ENCODE data around the gene MXRA8. TPM values are rescaled to one million over a fixed set of nuclear protein-coding genes. Genes with fewer than 3 reads are reported as not detected.
"Not testable (repeated sequence)": the region's sequence is repeated elsewhere in the genome, so short reads cannot be mapped to it uniquely, and the experiment has no call there.

MXRA8 gene
- total and polyA plus RNA-seq, 9 of the 15 experiments (the other 6 are each of a cell fraction or from before 2014, with no cell fraction given) = 0.66 to 11.3 (median 6.3) TPM

DNA sequence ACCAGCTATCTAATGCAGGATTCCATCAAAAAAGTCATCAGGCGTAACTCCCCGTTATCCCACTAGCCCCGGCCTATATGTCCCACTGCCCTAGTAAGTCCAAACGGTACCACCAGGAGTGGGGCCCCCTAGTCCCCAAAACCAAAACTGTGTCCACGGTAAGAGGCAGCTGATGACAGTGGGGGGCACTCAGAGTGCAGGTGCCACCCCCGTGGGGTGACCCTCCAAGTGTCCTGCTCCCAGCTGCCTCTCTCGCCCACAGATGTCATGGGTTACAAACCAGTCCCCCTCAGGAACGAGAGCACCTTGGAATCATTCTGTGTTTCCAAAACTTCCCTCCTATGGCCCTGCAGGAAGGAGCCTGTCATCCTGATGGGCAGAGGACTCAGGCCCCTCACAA is 27.6 kb upstream of the MXRA8 start:
- POLR2A ChIA-PET = interaction anchor here (1.1 to 7.1 kb wide), 4 partner anchors 10 to 38 kb away, joined by 3 to 58 read pairs (median 31); partner anchors contain the start of genes AURKAIP1 and CCNL2
- Histone ChIP-seq H3K79me2 (ENCODE audit: control insufficient read depth, insufficient read depth, low read length) (no peaks in the 10 kb centered on the region), H3K27me3 (ENCODE audit: control insufficient read depth in 2 of 2, insufficient read depth in 2 of 2, low read length in 2 of 2) (no peaks in the 10 kb centered on the region), H3K9me3 (replicated peaks; ENCODE audit: control insufficient read depth, insufficient read depth, low read depth, low read length) (peaks cover 2% of the 10 kb centered on the region; the same call in 1 of the 2 replicates), H3K4me1 (replicated peaks in 1 of 2; ENCODE audit: control insufficient read depth in 2 of 2, insufficient read depth in 2 of 2, low read length in 2 of 2) (peaks cover 0 to 16% of the 10 kb centered on the region in 2 experiments; a peak in 3 of 5 replicates), H3K4me3 (no peak overlapping the region), H3K36me3 (ENCODE audit: control insufficient read depth, insufficient read depth, low read length) (peaks cover 60% of the 10 kb centered on the region), H2AFZ (ENCODE audit: low read depth, low read length) (no peak overlapping the region), H3K9ac (ENCODE audit: insufficient read depth in 1 of 2, low read depth in 2 of 2, low read length in 2 of 2) (no peak overlapping the region), H4K20me1 (replicated peaks; ENCODE audit: control insufficient read depth, insufficient read depth, low read length) (no peaks in the 10 kb centered on the region), H3K9me1 (ENCODE audit: control insufficient read depth, insufficient read depth, low read length) (no peaks in the 10 kb centered on the region), H3K4me2 (ENCODE audit: insufficient read depth, low read length) (no peak overlapping the region), H3K27ac (ENCODE audit: extremely low read depth, low read depth, low read length) (no peak overlapping the region)
- FAIRE-seq (no peak), ATAC-seq (no peak), DNase-seq (ENCODE audit: extremely low read depth in 1 of 4, low spot score in 3 of 4) (peak in 1 of 4 experiments; percentile 16)
- TF ChIP-seq, protein P1, sequence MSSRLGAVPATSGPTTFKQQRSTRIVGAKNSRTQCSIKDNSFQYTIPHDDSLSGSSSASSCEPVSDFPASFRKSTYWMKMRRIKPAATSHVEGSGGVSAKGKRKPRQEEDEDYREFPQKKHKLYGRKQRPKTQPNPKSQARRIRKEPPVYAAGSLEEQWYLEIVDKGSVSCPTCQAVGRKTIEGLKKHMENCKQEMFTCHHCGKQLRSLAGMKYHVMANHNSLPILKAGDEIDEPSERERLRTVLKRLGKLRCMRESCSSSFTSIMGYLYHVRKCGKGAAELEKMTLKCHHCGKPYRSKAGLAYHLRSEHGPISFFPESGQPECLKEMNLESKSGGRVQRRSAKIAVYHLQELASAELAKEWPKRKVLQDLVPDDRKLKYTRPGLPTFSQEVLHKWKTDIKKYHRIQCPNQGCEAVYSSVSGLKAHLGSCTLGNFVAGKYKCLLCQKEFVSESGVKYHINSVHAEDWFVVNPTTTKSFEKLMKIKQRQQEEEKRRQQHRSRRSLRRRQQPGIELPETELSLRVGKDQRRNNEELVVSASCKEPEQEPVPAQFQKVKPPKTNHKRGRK (tag; IDR thresholded peaks at IDR 0.05) = no peak
- TF ChIP-seq PML (IDR thresholded peaks at IDR 0.05; ENCODE audit: low read length) = peak; percentile 28; the same call in 1 of the 2 replicates
- peak; percentile 13; the same call in 1 of the 2 replicates for TF ChIP-seq RBFOX2 (IDR thresholded peaks at IDR 0.05; ENCODE audit: low read depth, low read length)
- no TSS peak for BruUV-seq (replicated peaks)
- WGBS (ENCODE audit: insufficient coverage, low coverage, missing lambda C conversion rate) = 93% methylated on average over 8 of the region's 8 CpGs
- intact Hi-C loops (cut with micrococcal nuclease) = no loop called here
- in situ Hi-C loops (cut with MboI) = no loop called here
- CTCF ChIA-PET (ENCODE audit: low intra/inter-chr PET ratio) = no interaction called here

DNA sequence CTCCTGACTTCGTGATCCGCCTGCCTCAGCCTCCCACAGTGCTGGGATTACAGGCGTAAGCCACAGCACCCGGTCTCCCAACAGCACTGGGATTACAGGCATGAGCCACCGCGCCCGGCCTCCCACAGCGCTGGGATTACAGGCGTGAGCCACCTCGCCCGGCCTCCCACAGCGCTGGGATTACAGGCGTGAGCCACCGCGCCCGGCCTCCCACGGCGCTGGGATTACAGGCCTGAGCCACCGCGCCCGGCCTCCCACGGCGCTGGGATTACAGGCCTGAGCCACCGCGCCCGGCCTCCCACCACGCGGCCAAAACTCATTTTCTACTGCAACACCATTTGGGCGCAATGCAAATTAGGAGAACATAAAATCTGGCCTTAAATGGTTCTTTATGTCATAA is 27.0 kb upstream of the MXRA8 start:
- CTCF ChIA-PET (ENCODE audit: low intra/inter-chr PET ratio); DNase-seq (ENCODE audit: extremely low read depth in 1 of 4, low spot score in 3 of 4); H3K27me3 ChIP-seq (ENCODE audit: control insufficient read depth in 2 of 2, insufficient read depth in 2 of 2, low read length in 2 of 2); FAIRE-seq; H3K9me3 ChIP-seq (replicated peaks; ENCODE audit: control insufficient read depth, insufficient read depth, low read depth, low read length); H4K20me1 ChIP-seq (replicated peaks; ENCODE audit: control insufficient read depth, insufficient read depth, low read length); H3K9me1 ChIP-seq (ENCODE audit: control insufficient read depth, insufficient read depth, low read length); H3K79me2 ChIP-seq (ENCODE audit: control insufficient read depth, insufficient read depth, low read length); ATAC-seq; intact Hi-C loops (cut with micrococcal nuclease); H2AFZ ChIP-seq (ENCODE audit: low read depth, low read length); H3K27ac ChIP-seq (ENCODE audit: extremely low read depth, low read depth, low read length); H3K9ac ChIP-seq (ENCODE audit: insufficient read depth in 1 of 2, low read depth in 2 of 2, low read length in 2 of 2); H3K4me2 ChIP-seq (ENCODE audit: insufficient read depth, low read length); H3K4me3 ChIP-seq; BruUV-seq (replicated peaks); in situ Hi-C loops (cut with MboI): not testable (repeated sequence)
- TF ChIP-seq, protein P2, sequence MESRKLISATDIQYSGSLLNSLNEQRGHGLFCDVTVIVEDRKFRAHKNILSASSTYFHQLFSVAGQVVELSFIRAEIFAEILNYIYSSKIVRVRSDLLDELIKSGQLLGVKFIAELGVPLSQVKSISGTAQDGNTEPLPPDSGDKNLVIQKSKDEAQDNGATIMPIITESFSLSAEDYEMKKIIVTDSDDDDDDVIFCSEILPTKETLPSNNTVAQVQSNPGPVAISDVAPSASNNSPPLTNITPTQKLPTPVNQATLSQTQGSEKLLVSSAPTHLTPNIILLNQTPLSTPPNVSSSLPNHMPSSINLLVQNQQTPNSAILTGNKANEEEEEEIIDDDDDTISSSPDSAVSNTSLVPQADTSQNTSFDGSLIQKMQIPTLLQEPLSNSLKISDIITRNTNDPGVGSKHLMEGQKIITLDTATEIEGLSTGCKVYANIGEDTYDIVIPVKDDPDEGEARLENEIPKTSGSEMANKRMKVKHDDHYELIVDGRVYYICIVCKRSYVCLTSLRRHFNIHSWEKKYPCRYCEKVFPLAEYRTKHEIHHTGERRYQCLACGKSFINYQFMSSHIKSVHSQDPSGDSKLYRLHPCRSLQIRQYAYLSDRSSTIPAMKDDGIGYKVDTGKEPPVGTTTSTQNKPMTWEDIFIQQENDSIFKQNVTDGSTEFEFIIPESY (CRISPR knock-in tag; IDR thresholded peaks at IDR 0.05) = peak; percentile 83
- TF ChIP-seq POLR2AphosphoS5 (IDR thresholded peaks at IDR 0.05; ENCODE audit: control insufficient read depth, insufficient read depth, low read depth, low read length) (0 out of 2 replicates have a peak, but pooled peaks have one; percentile 18), POLR2G (IDR thresholded peaks at IDR 0.05; ENCODE audit: low read depth, low read length) (peak; percentile 72), RBM22 (IDR thresholded peaks at IDR 0.05; ENCODE audit: low read depth, low read length, poor library complexity, severe bottlenecking) (peak; percentile 87), RBFOX2 (IDR thresholded peaks at IDR 0.05; ENCODE audit: low read depth, low read length) (peak; percentile 67)
- WGBS (ENCODE audit: insufficient coverage, low coverage, missing lambda C conversion rate) = 94% methylated on average over 29 of the region's 29 CpGs
- POLR2A ChIA-PET = interaction anchor here (1.1 to 7.1 kb wide), 5 partner anchors 8 to 17 kb away, joined by 3 to 58 read pairs (median 8); partner anchors contain the start of genes AURKAIP1 and CCNL2
- Histone ChIP-seq H3K4me1 (replicated peaks in 1 of 2; ENCODE audit: control insufficient read depth in 2 of 2, insufficient read depth in 2 of 2, low read length in 2 of 2) (peaks cover 0 to 22% of the 10 kb centered on the region in 2 experiments; a peak in 2 of 5 replicates), H3K36me3 (ENCODE audit: control insufficient read depth, insufficient read depth, low read length) (peaks cover 54% of the 10 kb centered on the region)
